HG03378 (cell line): Measurements from ENCODE around the gene EFEMP2.

Experiments
- ATAC-seq: cut with Tn5 transposase; IDR thresholded peaks from one replicate; pipeline ENCODE4 v1.9.1; 2021; ENCODE audit warnings: mild to moderate bottlenecking, moderate library complexity; ENCODE audit not compliant: unreplicated experiment

Gene EFEMP2

GRCh38 chr11:65867284-65868071, 5.1 kb downstream of the EFEMP2 start:
- no peak for ATAC-seq

GRCh38 chr11:65866509-65867283, 5.9 kb downstream of the EFEMP2 start:
- ATAC-seq, result no peak

GRCh38 chr11:65865550-65866172, 6.9 kb downstream of the EFEMP2 start:
- no peak for ATAC-seq

- ATAC-seq, result no peak
Observed at GRCh38 chr11:65864706-65865471, 7.7 kb downstream of the EFEMP2 start.

GRCh38 chr11:65863889-65864705, 8.5 kb downstream of the EFEMP2 start:
- ATAC-seq, result no peak

GRCh38 chr11:65862941-65863888, 9.4 kb downstream of the EFEMP2 start:
- ATAC-seq, result no peak

- no peak for ATAC-seq
Observed at GRCh38 chr11:65862191-65862735, 10.3 kb downstream of the EFEMP2 start.

GRCh38 chr11:65861533-65862183, 10.9 kb downstream of the EFEMP2 start:
- ATAC-seq, result no peak

GRCh38 chr11:65861165-65861505, 11.5 kb downstream of the EFEMP2 start:
- ATAC-seq, result no peak

GRCh38 chr11:65860278-65861164, 12.1 kb downstream of the EFEMP2 start, which contains the start of gene MUS81:
Gene MUS81, plus strand, starts transcription at chr11:65860433. Its CDS starts 321 bp downstream, at chr11:65860754.
- ATAC-seq, result peak; percentile 23

GRCh38 chr11:65859812-65860277, 12.8 kb downstream of the EFEMP2 start:
- ATAC-seq, result no peak

GRCh38 chr11:65859095-65859811, 13.3 kb downstream of the EFEMP2 start:
- peak; percentile 50 for ATAC-seq

GRCh38 chr11:65858681-65859087, 13.9 kb downstream of the EFEMP2 start:
- ATAC-seq, result no peak

GRCh38 chr11:65857853-65858680, 14.5 kb downstream of the EFEMP2 start, which contains the start of gene CFL1:
Gene CFL1, minus strand, starts transcription at chr11:65858180. Its CDS starts 81 bp downstream, at chr11:65858099.
- ATAC-seq, result peak; percentile 42

- no peak for ATAC-seq
Observed at GRCh38 chr11:65857500-65857852, 15.1 kb downstream of the EFEMP2 start.
